HG03159 (cell line): ENCODE measurements around the gene LCMT1.

Source experiments
- ATAC-seq: cut with Tn5 transposase; IDR thresholded peaks from one replicate; pipeline ENCODE4 v1.9.1; 2021; ENCODE audit warnings: mild to moderate bottlenecking, moderate library complexity; ENCODE audit not compliant: unreplicated experiment

Gene LCMT1

DNA sequence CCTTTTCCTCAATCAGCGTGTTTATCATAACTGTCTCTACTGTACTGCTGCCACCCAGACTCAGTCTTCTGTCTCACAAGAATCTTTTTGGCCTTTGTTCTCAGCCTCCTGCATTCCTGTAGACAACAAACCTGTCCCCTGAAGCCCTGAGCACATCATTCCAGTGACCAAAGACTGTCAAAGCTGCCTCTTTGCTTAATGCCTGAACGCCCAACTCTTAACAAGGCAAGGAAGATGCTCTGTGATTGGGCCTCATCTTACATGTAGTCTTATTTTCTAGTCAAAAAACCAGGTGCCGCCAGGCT is 75.9 kb downstream of the LCMT1 start:
- ATAC-seq: no peak

DNA sequence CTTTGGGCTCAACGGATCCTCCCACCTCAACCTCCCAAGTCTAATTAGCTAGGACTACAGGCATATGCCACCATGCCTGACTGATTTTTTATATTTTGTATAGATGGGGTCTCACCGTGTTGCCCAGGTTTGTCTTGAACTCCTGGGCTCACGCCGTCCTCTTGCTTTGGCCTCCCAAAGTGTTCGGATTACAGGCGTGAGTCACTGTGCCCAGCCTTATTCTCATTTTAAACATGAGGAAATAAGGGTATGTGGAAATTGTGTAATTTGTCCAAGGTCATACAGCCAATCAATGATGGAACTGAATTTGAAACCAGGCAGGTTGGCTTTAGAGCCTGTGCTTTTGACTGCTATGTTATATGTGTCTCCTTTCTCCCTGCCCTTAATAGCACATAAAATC is 77.8 kb downstream of the LCMT1 start:
- ATAC-seq: no peak

DNA sequence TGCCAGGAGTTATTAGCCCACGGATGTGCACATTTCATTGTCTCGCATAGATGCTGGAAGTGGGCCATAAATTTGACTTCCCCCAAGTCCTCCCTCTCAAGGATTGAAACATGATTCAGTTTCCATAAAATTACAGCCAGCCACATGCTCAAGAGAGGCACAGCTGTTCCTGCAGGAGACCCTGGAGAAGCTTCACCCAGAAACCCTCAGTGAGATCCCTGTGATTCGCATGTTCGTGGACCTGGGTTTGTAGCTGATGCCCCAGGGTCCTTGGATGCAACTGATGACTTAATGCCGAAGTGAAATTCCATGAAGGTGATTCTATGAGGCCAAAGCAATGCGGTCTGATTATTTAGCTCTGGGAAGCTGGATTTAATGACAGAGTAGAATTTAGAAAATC is 80.6 kb downstream of the LCMT1 start:
- no peak for ATAC-seq

DNA sequence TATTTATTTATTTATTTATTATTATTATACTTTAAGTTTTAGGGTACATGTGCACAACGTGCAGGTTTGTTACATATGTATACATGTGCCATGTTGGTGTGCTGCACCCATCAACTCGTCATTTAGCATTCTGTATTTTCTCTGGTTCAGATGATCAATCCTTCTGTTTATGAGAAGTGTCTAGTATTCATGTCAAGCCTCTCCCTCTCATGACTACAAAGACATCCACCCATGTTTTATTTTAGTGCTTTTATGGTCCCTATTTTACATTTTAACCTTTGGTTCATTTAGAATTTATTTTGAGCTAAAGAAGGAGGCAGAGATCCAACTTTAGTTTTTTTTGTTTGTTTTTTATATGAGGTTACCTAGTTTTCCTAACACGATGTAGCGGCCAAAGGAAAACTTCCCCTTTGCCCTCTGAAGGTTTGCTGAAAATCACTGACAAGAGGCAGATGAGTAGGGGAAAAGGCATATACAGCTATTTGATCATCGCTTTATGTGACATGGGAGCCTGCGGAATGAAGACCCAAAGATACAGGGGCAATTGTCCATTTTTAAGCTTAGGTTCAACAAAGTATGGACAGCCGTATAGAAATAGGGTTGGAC is 82.8 kb downstream of the LCMT1 start:
- no peak for ATAC-seq

DNA sequence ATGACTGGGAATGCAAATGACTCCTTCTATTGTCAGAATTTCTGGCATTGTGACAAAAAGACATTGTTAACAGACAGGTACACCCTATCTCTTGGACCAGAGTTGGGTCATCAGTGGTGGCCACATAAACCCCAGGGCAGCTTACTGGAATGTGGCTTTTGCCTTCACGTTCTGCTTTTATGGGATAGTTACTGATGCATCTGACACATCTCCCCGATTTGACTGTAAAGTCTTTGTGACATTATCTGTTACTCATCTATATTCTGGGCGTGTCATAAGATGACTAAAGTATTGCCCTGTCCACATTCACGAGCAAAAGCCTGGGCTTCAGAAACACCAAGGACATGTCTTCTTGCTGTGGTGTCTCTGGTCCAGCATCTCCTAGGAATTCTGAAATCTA is 86.5 kb downstream of the LCMT1 start:
- no peak for ATAC-seq

DNA sequence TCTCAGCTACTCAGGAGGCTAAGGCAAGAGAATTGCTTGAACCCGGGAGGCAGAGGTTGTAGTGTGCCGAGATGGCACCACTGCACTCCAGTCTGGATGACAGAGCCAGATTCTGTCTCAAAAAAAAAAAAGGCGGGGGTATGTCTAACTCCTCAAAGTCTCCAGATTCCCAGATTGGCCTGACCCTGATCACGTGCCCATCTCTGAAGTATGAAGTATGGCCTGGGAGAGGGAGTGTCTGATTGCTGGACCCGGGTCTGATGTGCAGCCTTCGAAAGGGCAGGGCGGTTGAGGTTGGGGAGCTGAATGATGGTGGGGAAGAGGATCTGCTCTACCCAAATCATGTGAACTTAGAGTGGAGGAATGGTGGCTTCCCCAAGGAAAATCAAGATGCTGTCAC is 87.9 kb downstream of the LCMT1 start:
- ATAC-seq: no peak

DNA sequence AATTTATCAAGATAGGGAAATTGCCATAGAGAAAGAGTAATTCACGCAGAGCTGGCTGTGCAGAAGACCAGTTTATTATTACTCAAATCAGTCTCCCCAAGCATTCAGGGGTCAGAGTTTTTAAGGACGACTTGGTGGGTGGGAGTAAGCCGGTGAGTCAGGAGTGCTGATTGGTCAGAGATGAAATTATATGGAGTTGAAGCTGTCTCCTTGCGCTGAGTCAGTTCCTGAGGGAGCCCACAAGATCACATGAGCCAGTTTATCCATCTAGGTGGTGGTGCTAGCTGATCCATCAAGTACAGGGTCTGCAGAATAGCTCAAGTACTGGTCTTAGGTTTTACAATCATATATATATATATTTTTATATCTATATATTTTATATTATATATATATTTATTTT is 99.2 kb downstream of the LCMT1 start:
- ATAC-seq: no peak

DNA sequence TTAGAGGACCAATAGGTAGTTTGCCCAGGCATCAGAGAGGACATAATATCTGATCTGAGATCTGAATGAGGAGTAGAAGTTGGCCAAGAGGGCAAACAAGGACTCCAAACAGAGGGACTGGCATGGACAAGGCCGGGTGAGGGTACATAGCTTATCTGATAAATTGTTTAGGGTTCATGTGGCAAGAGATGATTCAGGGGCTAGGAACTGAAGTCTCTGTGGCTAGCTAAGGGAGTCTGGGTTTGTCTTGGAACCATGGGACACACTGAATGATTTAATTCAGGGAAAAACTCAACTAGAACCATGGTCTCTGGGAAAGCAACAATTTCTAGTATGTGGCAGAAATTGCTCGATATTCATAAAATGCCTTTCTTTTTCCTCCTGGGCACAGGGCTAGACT is 101.1 kb downstream of the LCMT1 start:
- no peak for ATAC-seq

DNA sequence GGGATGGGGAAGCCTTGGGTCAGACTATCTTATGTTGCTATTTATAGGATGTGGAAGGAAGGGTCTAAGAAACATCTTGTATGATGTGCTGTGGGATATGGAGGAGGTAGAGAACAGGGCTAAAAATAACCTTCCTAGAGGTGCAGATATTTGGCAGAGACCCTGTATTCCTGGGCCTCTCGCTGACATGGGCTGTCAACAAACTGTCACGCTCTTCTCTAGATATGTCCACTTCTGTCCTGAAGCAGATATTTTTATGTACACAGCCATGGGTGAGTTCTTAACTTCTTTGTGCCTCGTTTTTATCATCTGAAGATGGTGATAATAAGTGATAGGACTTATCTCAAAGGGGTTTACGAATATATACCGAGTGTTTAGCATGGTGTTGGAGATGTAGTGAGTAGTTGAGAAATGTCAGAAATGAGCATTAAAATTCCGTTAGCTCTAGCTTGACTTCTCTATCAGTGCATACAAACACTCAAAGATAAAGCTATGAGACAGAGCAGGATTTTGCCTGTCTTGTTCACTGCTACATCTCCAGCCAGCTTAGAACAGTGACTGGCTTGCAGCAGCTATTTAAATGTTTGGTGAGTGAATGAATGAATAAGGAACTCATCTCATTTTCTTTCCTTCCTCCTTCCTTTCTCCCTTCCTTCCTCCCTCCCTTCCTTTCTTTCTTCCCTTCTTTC is 102.3 kb downstream of the LCMT1 start:
- ATAC-seq: no peak

DNA sequence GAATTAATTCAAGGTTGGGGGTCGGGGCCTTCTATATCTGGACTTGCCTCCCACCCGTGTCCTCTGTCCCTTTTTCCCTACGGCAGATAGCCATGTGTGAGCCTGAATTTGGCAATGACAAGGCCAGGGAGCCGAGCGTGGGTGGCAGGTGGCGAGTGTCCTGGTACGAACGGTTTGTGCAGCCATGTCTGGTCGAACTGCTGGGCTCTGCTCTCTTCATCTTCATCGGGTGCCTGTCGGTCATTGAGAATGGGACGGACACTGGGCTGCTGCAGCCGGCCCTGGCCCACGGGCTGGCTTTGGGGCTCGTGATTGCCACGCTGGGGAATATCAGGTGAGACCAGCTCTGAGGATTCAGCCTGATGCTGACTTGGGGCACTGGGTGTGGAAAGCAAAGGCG is 105.6 kb downstream of the LCMT1 start:
- no peak for ATAC-seq

DNA sequence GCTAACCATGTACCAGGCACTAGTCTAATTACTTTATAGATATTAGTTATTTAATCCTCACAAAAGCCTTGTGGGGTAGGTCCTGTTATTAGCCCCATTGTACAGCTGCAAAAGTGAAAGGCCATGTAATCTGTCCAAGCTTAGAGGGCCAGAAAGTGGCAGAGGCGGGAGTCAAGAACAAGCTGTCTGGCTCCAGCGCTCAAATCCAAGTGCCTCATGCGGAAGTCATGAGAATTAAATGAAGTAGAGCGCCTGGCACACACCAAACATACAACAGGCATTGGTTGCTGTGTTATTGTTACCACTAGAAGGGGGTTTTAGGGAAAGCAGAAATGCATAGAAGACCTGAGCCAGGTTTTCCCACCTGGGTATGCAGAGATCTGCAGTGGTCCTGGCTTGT is 106.4 kb downstream of the LCMT1 start:
- ATAC-seq: no peak

DNA sequence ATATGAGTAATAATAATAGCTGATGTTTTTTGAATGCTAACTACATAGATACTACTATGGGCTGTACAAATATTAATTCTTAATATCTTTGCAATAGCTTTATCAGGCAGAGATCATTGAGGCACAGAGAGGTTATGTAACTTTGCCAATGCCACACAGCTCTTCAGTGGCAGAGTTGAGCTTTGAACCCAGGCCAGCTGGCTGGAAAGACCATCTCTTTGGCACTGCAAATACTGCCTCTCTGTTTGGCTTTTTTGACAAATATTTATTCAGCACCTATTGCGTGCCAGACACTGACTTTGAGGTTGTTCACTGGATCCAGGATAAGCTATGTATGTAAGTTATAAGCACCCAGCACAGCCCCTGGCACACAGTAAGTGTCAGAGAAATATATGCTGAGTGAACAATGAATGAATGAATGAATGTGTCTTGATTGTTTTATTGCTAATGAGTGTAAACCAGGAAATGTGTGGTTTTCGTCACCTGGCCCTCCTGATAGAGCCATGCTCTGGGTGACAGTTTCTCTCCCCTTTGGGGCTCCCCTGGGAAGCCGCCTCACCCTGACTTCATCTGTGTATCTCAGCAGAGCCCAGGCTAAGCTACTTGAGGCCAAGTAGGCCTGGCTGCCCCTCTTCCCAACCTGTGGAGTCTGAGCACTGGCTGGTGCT is 107.7 kb downstream of the LCMT1 start:
- no peak for ATAC-seq

DNA sequence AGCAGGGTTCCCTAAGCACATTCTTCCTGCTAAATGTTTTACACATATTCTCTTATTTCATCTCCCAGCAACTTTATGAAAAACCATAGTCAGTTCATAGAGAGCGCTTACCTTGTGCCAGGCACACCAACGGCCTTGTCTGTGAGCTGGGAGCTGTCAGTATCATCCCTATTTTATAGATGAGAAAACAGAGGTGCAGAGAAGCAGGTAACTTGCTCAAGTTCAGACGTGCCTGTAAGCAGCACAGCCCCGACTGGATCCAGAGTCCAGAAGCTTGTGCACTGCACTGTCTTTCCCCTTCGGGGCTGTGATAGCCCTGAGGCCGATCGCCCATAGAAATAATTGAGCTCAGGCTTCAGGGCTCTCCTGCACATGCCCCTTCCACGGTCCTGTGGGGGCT is 111.4 kb downstream of the LCMT1 start:
- ATAC-seq: no peak

DNA sequence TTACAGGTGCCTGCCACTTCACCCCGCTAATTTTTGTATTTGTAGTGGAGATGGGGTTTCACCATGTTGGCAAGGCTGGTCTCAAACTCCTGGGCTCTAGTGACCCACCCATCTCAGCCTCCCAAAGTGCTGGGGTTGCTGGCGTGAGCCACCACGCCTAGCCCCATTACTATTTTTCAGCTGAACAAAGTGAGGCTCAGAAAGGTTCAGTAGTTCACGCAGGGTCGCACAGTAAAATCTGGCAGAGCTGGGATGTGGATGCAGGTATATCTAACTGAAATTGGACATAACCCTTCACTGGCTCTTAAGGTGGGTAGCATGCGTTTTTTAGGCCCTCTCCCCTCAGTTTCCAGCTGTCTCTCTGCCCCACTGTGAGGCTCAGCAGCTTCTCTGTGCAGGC is 112.4 kb downstream of the LCMT1 start:
- ATAC-seq: no peak

DNA sequence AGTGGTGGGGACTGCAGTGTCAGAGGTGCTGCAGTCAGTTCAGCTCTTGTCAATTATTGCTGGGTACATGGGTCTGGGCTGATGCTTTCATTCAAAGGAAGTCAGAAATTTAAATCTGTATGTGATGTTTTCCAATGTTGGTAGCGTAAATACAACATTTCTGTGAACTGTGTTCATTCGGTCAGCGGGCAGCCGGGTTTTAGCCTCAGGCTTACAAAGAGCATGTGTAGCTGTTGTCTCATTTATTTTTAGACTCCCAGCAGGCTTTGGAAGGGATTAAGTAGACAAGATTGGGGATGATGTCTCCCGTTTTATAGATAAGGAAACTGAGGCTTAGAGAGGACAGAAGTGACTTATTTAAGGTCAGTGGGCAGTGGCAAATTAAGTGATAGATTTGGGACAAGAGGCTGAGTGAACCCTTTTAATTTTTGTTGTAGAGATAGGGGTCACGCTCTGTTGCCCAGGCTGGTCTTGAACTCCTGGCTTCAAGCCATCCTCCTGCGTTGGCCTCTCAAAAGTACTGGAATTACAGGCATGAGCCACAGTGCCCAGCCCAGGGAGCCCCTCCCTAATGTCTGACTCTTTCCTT is 113.3 kb downstream of the LCMT1 start:
- no peak for ATAC-seq
